GM18526 (cell line): ENCODE measurements around the gene ADARB2.

Experiments used
- POLR2A ChIP-seq: IDR thresholded peaks from 3 replicates; pipeline ENCODE4 v1.6.1; 2011; ENCODE audit not compliant: insufficient read length; ENCODE audit errors: extremely low read depth

ADARB2 gene

DNA sequence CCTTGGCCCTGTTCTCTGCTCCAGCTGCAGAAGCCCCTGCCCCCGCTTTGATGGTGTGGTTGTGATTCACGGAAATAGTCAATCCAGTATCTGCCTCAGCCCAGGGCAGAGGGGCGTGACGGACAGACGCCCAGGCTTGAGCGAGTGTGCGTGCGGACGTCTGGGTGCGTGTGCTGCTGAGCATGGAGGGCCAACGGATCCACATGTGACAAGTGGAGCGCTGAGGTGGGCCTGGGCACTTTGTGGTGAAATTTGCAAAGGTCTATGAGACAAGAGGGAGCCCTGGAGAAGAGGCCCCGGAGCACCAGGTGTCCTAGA lies 586.7 kb downstream of the ADARB2 start:
- TF ChIP-seq POLR2A: no peak

GRCh38 chr10:1149793-1150637 lies 587.3 kb downstream of the ADARB2 start:
- no peak for TF ChIP-seq POLR2A

GRCh38 chr10:1148855-1149605 lies 588.3 kb downstream of the ADARB2 start:
- TF ChIP-seq POLR2A: no peak

DNA sequence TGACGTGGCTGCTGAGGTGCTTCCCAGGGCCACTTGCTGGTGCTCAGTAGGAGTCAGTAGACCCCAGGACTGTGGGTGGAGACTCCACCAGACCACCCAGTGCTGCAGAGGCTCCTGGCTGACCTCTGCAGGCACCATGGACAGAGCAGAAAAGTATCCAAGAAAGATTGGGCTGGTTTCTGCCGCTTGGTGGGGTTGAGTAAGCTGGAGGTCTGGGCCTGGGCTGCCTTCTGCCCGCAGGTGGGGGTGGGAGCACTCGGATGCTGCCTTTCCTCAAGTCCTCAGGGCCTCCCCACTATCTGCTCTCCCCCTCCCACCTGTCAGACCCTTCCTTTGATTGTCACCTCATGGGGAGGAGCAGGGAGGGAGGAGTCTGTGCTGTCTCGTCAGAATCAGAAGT lies 589.5 kb downstream of the ADARB2 start:
- TF ChIP-seq POLR2A: no peak

GRCh38 chr10:1142596-1142995 lies 594.7 kb downstream of the ADARB2 start:
- TF ChIP-seq POLR2A: no peak

- no peak for TF ChIP-seq POLR2A
Observed at GRCh38 chr10:1141701-1142100, 595.6 kb downstream of the ADARB2 start.

- TF ChIP-seq POLR2A: no peak
Observed at GRCh38 chr10:1141261-1141660, 596.1 kb downstream of the ADARB2 start.

DNA sequence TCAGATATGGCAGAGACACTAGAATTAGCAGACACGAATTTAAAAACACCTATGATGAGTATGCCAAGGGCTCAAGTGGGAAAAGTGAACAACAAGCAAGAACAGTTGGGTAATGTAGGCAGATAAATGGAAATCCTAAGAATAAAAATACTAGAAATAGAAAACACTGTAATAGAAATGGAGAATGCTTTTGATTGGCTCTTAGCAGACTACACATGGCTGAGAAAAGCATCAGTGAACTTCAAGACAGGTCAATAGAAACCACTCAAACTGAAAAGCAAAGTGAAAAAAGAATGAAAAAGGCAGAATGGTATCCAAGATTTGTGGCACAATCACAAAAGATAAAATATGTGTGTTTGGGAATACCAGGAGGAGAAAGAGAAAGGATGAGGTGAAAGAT lies 598.8 kb downstream of the ADARB2 start:
- TF ChIP-seq POLR2A: no peak

DNA sequence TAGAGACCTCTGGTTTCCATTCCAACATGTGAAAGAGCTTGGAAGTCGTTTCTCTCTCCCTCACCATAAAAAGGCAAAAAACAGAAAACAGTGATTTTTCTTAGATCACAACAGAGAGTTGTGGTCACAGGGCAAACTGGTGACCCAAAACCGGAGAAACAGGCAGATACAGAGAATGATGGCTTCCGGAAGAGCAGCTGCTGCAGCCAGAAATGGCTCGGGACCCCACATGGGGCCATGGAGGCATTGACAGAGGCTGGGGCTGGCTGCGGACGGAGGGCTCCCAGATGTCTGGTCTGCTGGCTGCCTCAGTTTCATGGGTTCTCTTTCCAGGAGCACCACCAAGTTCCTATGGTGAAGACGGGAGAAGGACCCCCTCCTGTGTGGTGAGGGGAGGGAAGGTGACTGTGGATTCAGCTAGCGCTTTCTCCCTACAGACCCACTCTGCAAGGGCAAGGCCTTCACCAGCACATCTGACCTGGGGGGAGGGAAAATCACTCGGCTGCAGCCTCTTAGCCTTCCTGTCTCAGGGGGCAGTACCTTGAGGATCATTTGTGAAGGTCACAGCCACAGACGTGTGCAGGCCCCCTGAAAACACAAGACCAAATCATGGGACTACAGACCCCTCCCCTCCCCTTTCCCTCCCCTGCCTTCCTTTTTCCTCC lies 599.7 kb downstream of the ADARB2 start:
- no peak for TF ChIP-seq POLR2A

- no peak for TF ChIP-seq POLR2A
Observed at GRCh38 chr10:1136268-1136667, 601.1 kb downstream of the ADARB2 start.

- TF ChIP-seq POLR2A: no peak
Observed at GRCh38 chr10:1134156-1134555, 603.2 kb downstream of the ADARB2 start.

DNA sequence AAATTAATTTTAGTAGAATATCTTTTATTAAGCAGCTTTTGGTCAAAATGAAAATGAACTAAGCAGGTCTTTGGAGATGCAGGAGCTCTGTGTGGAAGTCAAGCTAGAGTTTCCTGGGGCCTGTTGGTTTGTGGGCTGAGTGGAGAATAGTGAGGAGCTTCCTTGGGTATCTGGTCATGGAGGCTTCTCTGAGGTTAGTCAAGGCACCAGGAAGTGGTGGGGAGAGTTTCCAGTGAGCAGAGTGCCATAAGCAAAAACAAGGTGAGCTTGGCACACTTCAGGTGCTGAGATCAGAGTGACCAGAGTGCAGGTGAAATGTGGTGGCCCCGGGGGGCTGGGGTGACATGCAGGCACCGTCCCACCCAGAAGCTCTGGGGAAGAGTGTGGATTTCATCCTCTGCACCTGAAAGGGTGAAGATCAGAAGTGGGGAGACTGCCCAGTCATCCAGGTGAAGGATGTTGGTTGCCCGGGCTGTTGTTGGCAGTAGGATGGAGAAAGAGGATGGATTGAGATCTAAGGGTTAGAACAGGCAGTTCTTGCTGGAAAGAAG lies 603.8 kb downstream of the ADARB2 start:
- no peak for TF ChIP-seq POLR2A

- TF ChIP-seq POLR2A: no peak
Observed at GRCh38 chr10:1132584-1132983, 604.7 kb downstream of the ADARB2 start.

DNA sequence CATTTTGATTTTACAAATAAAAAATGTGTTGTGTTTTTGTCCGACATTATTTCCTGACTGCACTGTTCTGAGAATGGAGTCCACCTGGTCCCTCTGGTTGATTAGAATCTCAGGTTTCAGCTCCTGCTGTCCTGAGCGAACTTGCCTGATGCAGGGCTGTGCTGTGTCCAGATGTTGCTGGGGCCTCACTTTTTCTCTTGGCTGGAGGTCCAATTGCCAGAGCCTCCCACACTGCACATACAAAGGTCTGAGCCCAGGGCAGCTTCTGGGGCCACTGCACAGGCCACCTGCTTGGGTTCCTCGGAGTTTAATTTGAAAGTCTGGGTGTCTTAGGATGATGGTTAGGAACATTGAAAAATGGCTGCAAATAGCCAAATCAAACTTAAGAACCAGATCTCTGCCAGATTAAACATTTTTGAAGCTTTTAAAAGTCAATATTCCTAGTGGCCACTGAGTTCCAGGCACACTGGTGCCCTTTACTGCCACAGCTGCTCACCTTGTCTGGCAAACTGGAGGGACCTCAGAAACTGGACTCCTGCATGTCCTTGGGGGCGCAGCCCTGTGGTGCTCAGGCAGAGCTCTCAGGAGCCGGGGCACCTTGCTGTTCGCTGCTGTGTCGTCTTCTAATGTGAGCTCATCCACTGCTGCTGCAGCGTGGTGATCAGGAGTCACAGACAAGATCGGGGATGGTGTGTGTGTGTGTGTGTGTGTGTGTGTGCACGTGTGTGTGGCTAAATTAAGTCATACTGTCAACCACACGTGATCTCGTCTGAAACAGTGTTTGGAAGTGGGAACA lies 606.1 kb downstream of the ADARB2 start:
- TF ChIP-seq POLR2A: no peak

DNA sequence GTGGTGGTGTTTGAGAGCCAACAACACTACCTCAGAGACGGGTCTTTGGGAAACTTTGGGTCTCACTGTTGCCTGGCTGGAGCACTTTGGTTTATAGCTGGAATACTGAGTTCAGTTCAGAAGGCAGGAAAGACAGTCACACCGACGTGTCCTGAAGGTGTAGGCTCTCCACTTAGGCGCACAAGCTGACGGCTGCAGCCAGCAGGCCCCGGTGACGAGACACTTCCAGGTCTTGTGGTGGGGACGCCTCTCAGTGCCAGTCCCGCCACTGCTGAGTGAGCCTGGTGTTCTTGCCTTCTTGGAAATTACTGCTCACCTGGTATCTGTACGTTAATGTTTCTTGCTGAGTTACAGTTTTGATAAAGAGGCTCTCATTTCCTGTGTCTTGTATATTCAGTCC lies 607.1 kb downstream of the ADARB2 start:
- no peak for TF ChIP-seq POLR2A

- no peak for TF ChIP-seq POLR2A
Observed at GRCh38 chr10:1128649-1129048, 608.7 kb downstream of the ADARB2 start.

DNA sequence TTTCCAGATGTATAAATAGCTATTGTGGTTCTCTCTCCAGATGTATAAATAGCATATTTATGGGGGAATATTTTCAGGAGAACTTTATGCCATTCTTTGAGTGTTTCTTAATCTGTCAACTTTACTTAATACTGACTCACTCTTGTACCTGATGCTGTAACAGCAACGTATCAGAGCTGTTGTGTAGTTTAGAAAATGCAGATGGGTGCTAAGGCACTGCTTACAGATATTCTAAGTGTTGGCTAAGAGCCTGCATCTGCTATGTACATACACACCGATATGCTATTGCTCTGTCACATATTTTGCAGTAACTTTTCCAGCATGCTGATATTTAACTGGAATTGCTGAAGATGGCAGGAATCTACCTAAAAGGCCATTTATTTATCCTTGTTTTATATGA lies 609.2 kb downstream of the ADARB2 start:
- no peak for TF ChIP-seq POLR2A
